Activated T-cell treated with anti-CD3 and anti-CD28 coated beads for 1 hour (primary cell): ENCODE measurements around the gene GABRR1.
"Not testable (repeated sequence)": the region's sequence is repeated elsewhere in the genome, so short reads cannot be mapped to it uniquely, and the experiment has no call there.

ENCODE experiments used
- DNase-seq: peaks from one replicate; pipeline ENCODE4 v3.0.0-alpha.2; 2020; ENCODE audit warnings: low read depth

The GABRR1 gene

GRCh38 chr6:89217299-89217910 is at the start of gene GABRR1:
Gene GABRR1 (minus strand): TSS chr6:89217358. CDS start chr6:89217322, 36 bp downstream.
- no peak for DNase-seq

GRCh38 chr6:89264296-89264695 is 47.1 kb upstream of the GABRR1 start:
- no peak for DNase-seq

GRCh38 chr6:89260832-89261231 is 43.7 kb upstream of the GABRR1 start:
- no peak for DNase-seq

GRCh38 chr6:89260310-89260709 is 43.2 kb upstream of the GABRR1 start:
- DNase-seq: no peak

GRCh38 chr6:89258912-89259311 is 41.8 kb upstream of the GABRR1 start:
- DNase-seq: no peak

- DNase-seq: no peak
Observed at GRCh38 chr6:89257781-89258180, 40.6 kb upstream of the GABRR1 start.

GRCh38 chr6:89257346-89257745 is 40.2 kb upstream of the GABRR1 start:
- DNase-seq: no peak

GRCh38 chr6:89255417-89255816 is 38.3 kb upstream of the GABRR1 start:
- DNase-seq: no peak

- no peak for DNase-seq
Observed at GRCh38 chr6:89254569-89254968, 37.4 kb upstream of the GABRR1 start.

GRCh38 chr6:89252907-89253306 is 35.7 kb upstream of the GABRR1 start:
- no peak for DNase-seq

GRCh38 chr6:89251976-89252375 is 34.8 kb upstream of the GABRR1 start:
- DNase-seq: no peak

- DNase-seq: no peak
Observed at GRCh38 chr6:89251170-89251569, 34.0 kb upstream of the GABRR1 start.

- DNase-seq: no peak
Observed at GRCh38 chr6:89250239-89250638, 33.1 kb upstream of the GABRR1 start.

- no peak for DNase-seq
Observed at GRCh38 chr6:89244241-89244985, 27.3 kb upstream of the GABRR1 start.

- DNase-seq: no peak
Observed at GRCh38 chr6:89243331-89243629, 26.1 kb upstream of the GABRR1 start.

GRCh38 chr6:89242574-89243330 is 25.6 kb upstream of the GABRR1 start:
- DNase-seq: no peak

GRCh38 chr6:89239338-89239737 is 22.2 kb upstream of the GABRR1 start:
- DNase-seq: no peak

GRCh38 chr6:89237158-89237557 is 20.0 kb upstream of the GABRR1 start:
- no peak for DNase-seq

- not testable (repeated sequence) for DNase-seq
Observed at GRCh38 chr6:89233605-89234004, 16.4 kb upstream of the GABRR1 start.

- no peak for DNase-seq
Observed at GRCh38 chr6:89222712-89223039, 5.5 kb upstream of the GABRR1 start.

GRCh38 chr6:89221971-89222711 is 5.0 kb upstream of the GABRR1 start:
- DNase-seq: no peak

- no peak for DNase-seq
Observed at GRCh38 chr6:89221129-89221528, 4.0 kb upstream of the GABRR1 start.

- no peak for DNase-seq
Observed at GRCh38 chr6:89216411-89216810, 747 bp downstream of the GABRR1 start.
